OCI-LY1 (cell line): ENCODE measurements around the gene CPAMD8.

Experiments
- EZH2 ChIP-seq: fragments of 200-600 bp; sonication (generic), shearing (Covaris generic); IDR thresholded peaks from 2 replicates; pipeline ENCODE4 v1.8.0; 2017; ENCODE audit warnings: borderline replicate concordance, mixed run types, mild to moderate bottlenecking, antibody characterized with exemption, low read length, moderate library complexity, mixed read lengths
- TF ChIP-seq, protein P1 (sequence below): fragments of 200-600 bp; sonication (generic), shearing (Covaris generic); IDR thresholded peaks from 2 replicates; pipeline ENCODE4 v1.5.1; 2017; ENCODE audit warnings: mild to moderate bottlenecking, antibody characterized with exemption, low read length, moderate library complexity, mixed read lengths

GRCh38 chr19:16885166-16885565, 141.4 kb downstream of the CPAMD8 start:
- TF ChIP-seq, protein P1, sequence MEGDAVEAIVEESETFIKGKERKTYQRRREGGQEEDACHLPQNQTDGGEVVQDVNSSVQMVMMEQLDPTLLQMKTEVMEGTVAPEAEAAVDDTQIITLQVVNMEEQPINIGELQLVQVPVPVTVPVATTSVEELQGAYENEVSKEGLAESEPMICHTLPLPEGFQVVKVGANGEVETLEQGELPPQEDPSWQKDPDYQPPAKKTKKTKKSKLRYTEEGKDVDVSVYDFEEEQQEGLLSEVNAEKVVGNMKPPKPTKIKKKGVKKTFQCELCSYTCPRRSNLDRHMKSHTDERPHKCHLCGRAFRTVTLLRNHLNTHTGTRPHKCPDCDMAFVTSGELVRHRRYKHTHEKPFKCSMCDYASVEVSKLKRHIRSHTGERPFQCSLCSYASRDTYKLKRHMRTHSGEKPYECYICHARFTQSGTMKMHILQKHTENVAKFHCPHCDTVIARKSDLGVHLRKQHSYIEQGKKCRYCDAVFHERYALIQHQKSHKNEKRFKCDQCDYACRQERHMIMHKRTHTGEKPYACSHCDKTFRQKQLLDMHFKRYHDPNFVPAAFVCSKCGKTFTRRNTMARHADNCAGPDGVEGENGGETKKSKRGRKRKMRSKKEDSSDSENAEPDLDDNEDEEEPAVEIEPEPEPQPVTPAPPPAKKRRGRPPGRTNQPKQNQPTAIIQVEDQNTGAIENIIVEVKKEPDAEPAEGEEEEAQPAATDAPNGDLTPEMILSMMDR = no peak
- TF ChIP-seq EZH2 = no peak
